Measurements from ENCODE around the gene CASP7. TPM values are rescaled to one million over a fixed set of nuclear protein-coding genes. Genes with fewer than 3 reads are reported as not detected.

Gene CASP7
- total RNA-seq, 1 donor from 2014 or later: 22.6 TPM

DNA sequence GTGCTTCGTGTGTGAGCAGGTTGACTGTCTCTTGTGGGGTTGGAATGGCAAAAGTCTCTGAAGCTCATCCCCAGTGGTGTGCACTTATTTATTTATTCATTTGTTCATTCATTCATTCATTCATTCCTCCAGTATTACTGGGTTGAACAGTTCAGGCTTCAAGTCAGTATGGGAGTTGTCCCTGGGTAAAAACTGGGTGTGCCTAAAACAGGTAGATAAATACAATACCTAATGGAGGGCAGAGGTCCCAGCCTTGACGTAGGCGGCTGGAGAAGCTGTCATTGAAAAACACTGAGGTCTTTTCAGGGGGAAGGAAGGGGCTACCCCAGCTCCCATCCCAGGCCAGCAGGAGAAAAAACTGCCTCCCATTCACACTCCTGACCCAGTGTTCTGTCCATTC is 11.0 kb downstream of the CASP7 start:
- H3K4me3 Mint-ChIP-seq: no peak overlapping the region

DNA sequence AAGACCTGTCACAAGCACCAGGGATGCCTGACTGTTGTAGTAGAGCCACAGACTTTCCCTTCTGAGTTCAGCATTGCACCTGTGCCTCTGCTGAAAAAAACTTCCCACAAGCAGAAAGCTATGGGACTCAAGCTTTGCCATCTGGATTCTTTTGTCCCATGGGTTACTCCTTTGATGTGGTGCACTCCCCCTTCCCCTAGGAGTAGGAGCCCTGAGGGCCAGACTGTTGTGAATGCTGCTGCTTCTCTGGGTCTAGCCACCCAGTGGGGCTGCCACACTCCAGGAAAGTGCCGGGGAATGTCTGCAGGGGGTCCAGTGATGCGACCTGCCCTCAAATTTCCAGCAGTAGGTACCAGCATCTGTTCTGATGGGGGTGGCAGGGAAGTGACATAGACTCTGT is 11.7 kb downstream of the CASP7 start:
- Mint-ChIP-seq H3K9me3 (peaks cover 35% of the 10 kb centered on the region), H3K27me3 (no peaks in the 10 kb centered on the region), H3K36me3 (ENCODE audit: low read depth) (peaks cover 82% of the 10 kb centered on the region), H3K27ac (no peak overlapping the region), H3K4me1 (peaks cover 17% of the 10 kb centered on the region), H3K4me3 (no peak overlapping the region)
- TF ChIP-seq, protein P1, sequence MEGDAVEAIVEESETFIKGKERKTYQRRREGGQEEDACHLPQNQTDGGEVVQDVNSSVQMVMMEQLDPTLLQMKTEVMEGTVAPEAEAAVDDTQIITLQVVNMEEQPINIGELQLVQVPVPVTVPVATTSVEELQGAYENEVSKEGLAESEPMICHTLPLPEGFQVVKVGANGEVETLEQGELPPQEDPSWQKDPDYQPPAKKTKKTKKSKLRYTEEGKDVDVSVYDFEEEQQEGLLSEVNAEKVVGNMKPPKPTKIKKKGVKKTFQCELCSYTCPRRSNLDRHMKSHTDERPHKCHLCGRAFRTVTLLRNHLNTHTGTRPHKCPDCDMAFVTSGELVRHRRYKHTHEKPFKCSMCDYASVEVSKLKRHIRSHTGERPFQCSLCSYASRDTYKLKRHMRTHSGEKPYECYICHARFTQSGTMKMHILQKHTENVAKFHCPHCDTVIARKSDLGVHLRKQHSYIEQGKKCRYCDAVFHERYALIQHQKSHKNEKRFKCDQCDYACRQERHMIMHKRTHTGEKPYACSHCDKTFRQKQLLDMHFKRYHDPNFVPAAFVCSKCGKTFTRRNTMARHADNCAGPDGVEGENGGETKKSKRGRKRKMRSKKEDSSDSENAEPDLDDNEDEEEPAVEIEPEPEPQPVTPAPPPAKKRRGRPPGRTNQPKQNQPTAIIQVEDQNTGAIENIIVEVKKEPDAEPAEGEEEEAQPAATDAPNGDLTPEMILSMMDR (IDR thresholded peaks at IDR 0.05): no peak
- ChIA-PET CTCF (no interaction called here), POLR2A (no interaction called here)
- no peak for ATAC-seq (ENCODE audit: low read depth)
- no peak for DNase-seq
- intact Hi-C loops (cut with micrococcal nuclease): no loop called here

More for the DNA sequence above, 11.0 kb downstream of the CASP7 start:
- DNase-seq (no peak), ATAC-seq (ENCODE audit: low read depth) (no peak)
- Mint-ChIP-seq H3K27me3 (no peaks in the 10 kb centered on the region), H3K4me1 (peaks cover 20% of the 10 kb centered on the region), H3K27ac (no peak overlapping the region), H3K9me3 (peaks cover 37% of the 10 kb centered on the region), H3K36me3 (ENCODE audit: low read depth) (peaks cover 82% of the 10 kb centered on the region)
- TF ChIP-seq, protein P1 (IDR thresholded peaks at IDR 0.05): no peak
- intact Hi-C loops (cut with micrococcal nuclease): no loop called here
- ChIA-PET POLR2A (no interaction called here), CTCF (no interaction called here)

DNA sequence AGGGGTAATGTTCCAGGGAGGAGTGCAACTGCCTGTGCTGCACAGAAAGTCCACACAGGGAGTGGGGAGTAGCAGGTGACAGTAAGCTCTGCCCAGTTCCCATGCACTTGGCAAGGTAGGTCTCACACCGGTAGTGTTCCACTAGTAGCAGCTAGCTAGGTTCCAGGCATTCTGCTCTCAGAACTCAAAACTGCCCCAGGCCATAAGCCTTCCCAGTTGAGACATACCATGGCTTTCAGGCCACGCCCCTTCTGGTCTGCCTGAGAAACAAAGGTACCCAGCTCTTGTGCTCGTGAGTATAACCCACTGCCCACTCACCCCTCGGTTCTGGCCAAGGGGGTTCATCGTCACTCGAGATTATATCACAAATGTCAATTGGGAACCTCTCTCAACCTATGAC is 12.6 kb downstream of the CASP7 start:
- Mint-ChIP-seq H3K36me3 (ENCODE audit: low read depth) (peaks cover 83% of the 10 kb centered on the region), H3K4me1 (peaks cover 17% of the 10 kb centered on the region), H3K9me3 (peaks cover 31% of the 10 kb centered on the region), H3K27me3 (no peaks in the 10 kb centered on the region), H3K4me3 (no peak overlapping the region), H3K27ac (no peak overlapping the region)
- TF ChIP-seq, protein P1 (IDR thresholded peaks at IDR 0.05): no peak
- intact Hi-C loops (cut with micrococcal nuclease): no loop called here
- no peak for ATAC-seq (ENCODE audit: low read depth)
- ChIA-PET CTCF (no interaction called here), POLR2A (no interaction called here)
- DNase-seq: no peak

DNA sequence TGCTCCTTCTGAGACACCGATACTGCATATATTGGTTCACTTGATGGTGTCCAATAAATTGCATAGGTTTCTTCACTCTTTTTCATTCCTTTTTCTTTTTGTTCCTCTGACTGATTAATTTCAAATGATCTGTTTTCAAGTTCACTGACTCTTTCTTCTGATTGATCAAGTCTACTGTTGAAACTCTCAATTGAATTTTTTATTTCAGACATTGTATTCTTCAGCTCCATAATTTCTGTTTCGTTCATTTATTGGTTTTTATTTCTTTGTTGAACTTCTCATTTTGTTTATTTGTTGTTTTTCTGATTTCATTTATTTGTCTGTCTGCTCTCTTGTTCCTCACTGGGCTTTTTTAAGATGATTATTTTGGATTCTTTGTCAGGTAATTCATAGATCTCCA is 13.6 kb downstream of the CASP7 start:
- intact Hi-C loops (cut with micrococcal nuclease): no loop called here
- Mint-ChIP-seq H3K36me3 (ENCODE audit: low read depth) (peaks cover 79% of the 10 kb centered on the region), H3K27ac (no peak overlapping the region), H3K4me3 (no peak overlapping the region), H3K4me1 (peaks cover 13% of the 10 kb centered on the region), H3K9me3 (peaks cover 26% of the 10 kb centered on the region), H3K27me3 (no peaks in the 10 kb centered on the region)
- ChIA-PET CTCF (no interaction called here), POLR2A (interaction anchor here (1.5 kb wide), 1 partner anchor 10 kb away, joined by 3 read pairs; no protein-coding TSS in a partner anchor)
- ATAC-seq (ENCODE audit: low read depth) (no peak), DNase-seq (no peak)
- TF ChIP-seq, protein P1 (IDR thresholded peaks at IDR 0.05): no peak

DNA sequence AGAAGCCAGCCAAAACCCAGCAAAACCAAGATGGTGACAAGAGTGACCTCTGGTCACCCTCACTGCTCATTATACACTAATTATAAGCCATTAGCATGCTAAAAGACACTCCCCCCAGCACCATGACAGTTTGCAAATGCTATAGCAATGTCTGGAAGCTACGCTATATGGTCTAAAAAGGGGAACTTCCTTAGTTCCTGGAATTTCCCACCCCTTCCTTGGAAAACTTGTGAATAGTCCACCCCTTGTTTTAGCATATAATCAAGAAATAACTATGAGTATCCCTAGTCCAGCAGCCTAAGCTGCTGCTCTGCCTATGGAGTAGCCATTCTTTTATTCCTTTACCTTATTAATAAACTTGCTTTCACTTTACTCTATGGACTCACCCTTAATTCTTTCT is 16.0 kb downstream of the CASP7 start:
- ChIA-PET POLR2A (no interaction called here), CTCF (no interaction called here)
- TF ChIP-seq, protein P1 (IDR thresholded peaks at IDR 0.05): no peak
- DNase-seq: no peak
- Mint-ChIP-seq H3K4me3 (no peak overlapping the region), H3K4me1 (no peaks in the 10 kb centered on the region), H3K9me3 (peaks cover 16% of the 10 kb centered on the region), H3K27me3 (no peaks in the 10 kb centered on the region), H3K27ac (no peak overlapping the region), H3K36me3 (ENCODE audit: low read depth) (peaks cover 80% of the 10 kb centered on the region)
- intact Hi-C loops (cut with micrococcal nuclease): no loop called here
- ATAC-seq (ENCODE audit: low read depth): no peak
